K562 (cell line): ENCODE measurements around the gene EML6. TPM values are rescaled to one million over a fixed set of nuclear protein-coding genes. Genes with fewer than 3 reads are reported as not detected.

ENCODE experiments used
- ATF2 ChIP-seq: sonication (generic); formaldehyde crosslinking; IDR thresholded peaks from 2 replicates; pipeline ENCODE4 v1.8.1; 2022; ENCODE audit warnings: missing genetic modification reagents
- MECOM ChIP-seq: fragments of 250-450 bp; sonication (Bioruptor Pico); IDR thresholded peaks from 2 replicates; pipeline ENCODE4 v1.8.0; 2022; ENCODE audit warnings: inconsistent platforms
- NCOA4 ChIP-seq: fragments of 450-650 bp; IDR thresholded peaks from 2 replicates; pipeline ENCODE4 v1.6.1; 2018; ENCODE audit warnings: mild to moderate bottlenecking; ENCODE audit not compliant: partially characterized antibody
- RAD21 ChIP-seq, 2 experiments: fragments of 250-450 bp in 1 of 2; fragments of 450-650 bp in 1 of 2; sonication (Bioruptor Pico) in 1 of 2; formaldehyde crosslinking in 1 of 2; IDR thresholded peaks in 1 of 2; conservative IDR thresholded peaks in 1 of 2; 2 replicates each; pipeline versions ENCODE4 v1.4.0 to v1.8.0; 2020 to 2022; ENCODE audit warnings: mild to moderate bottlenecking in 2 of 2, moderate library complexity in 1 of 2
- SREBF2 ChIP-seq: sonication (generic); formaldehyde crosslinking; IDR thresholded peaks from 2 replicates; pipeline ENCODE4 v1.4.0; 2020; ENCODE audit warnings: mild to moderate bottlenecking, missing genetic modification reagents
- TARDBP ChIP-seq: fragments of 450-650 bp; IDR thresholded peaks from 2 replicates; pipeline ENCODE4 v1.6.1; 2016
- XRCC5 ChIP-seq: fragments of 200-400 bp; formaldehyde crosslinking; IDR thresholded peaks from 2 replicates; pipeline ENCODE4 v1.6.1; 2017; ENCODE audit warnings: low read depth, mild to moderate bottlenecking, low read length
- ZNF175 ChIP-seq: fragments of 200-800 bp; sonication (Bioruptor generic); IDR thresholded peaks from 2 replicates; pipeline ENCODE4 v1.6.1; 2016; ENCODE audit warnings: low read depth, mild to moderate bottlenecking, missing genetic modification characterization, missing compliant biosample characterization
- ZNF239 ChIP-seq: fragments of 250-450 bp; sonication (Bioruptor Pico); IDR thresholded peaks from 2 replicates; pipeline ENCODE4 v1.4.0; 2020; ENCODE audit warnings: mild to moderate bottlenecking
- ZNF280B ChIP-seq: fragments of 250-450 bp; sonication (Bioruptor Pico); IDR thresholded peaks from 2 replicates; pipeline ENCODE4 v1.5.1; 2021; ENCODE audit warnings: mild to moderate bottlenecking
- ZNF79 ChIP-seq: fragments of 250-450 bp; sonication (Bioruptor Pico); IDR thresholded peaks from 2 replicates; pipeline ENCODE4 v1.4.0; 2020; ENCODE audit warnings: low read depth, mild to moderate bottlenecking, moderate library complexity
- polyA plus RNA-seq, 8 experiments: library from polyadenylated mRNA; depleted of rRNA in 4 of 8; stranded (reverse) in 5 of 8; unstranded in 3 of 8; fragments of >200 nt; fragmentation: Nextera tagmentation in 2 of 8; fragmentation: Illumina TruSeq in 1 of 8; extraction: Ambion mirVana in 2 of 8; extraction: Trizol in 1 of 8; gene quantifications; 2 replicates each; pipeline versions ENCODE4 v1.2.1 to v1.2.3, GENCODE V29; 2011 to 2014; ENCODE audit warnings: inconsistent platforms in 1 of 8, missing spikeins in 1 of 8
- total RNA-seq, 7 experiments: library from RNA; depleted of rRNA in 6 of 7; stranded (reverse); fragments of >200 nt in 6 of 7; fragmentation: Illumina TruSeq in 2 of 7; extraction: Trizol in 2 of 7; gene quantifications; 2 replicates each; pipeline versions ENCODE4 v1.2.1 to v1.2.3, GENCODE V29; 2011 to 2021; ENCODE audit warnings: low replicate concordance in 1 of 7

Gene EML6
- total and polyA plus RNA-seq, 9 of the 15 experiments (the other 6 are each of a cell fraction or from before 2014, with no cell fraction given) = 0.07 to 0.56 (median 0.25) TPM

- no peak for TF ChIP-seq NCOA4
- no peak for TF ChIP-seq ZNF175 (CRISPR knock-in tag)
- TF ChIP-seq RAD21 (CRISPR knock-in tag; conservative IDR thresholded peaks at IDR 0.05 in 1 of 2, IDR thresholded peaks at IDR 0.05 in 1 of 2) = 0 out of 4 replicates have a peak, but pooled peaks of 1 of the 2 experiments have one; percentile 6
- no peak for TF ChIP-seq ZNF239 (CRISPR knock-in tag)
- TF ChIP-seq MECOM (CRISPR knock-in tag) = no peak
- TF ChIP-seq XRCC5 = no peak
- no peak for TF ChIP-seq ZNF280B (CRISPR knock-in tag)
- no peak for TF ChIP-seq ZNF79 (CRISPR knock-in tag)
- TF ChIP-seq SREBF2 = no peak
- no peak for TF ChIP-seq ATF2 (CRISPR knock-in tag)
- no peak for TF ChIP-seq TARDBP
These were observed 290.5 kb downstream of the EML6 start (continued) for GRCh38 chr2:55013936-55014335.
